HepG2 (cell line): ENCODE measurements around the gene BCL2L13. TPM values are rescaled to one million over a fixed set of nuclear protein-coding genes. Genes with fewer than 3 reads are reported as not detected.

ENCODE experiments used
- CHD4 ChIP-seq: fragments of 200-600 bp; sonication (generic); IDR thresholded peaks from 2 replicates; pipeline ENCODE4 v1.7.0; 2017; ENCODE audit warnings: mild to moderate bottlenecking, low read length, borderline replicate concordance
- MATR3 ChIP-seq: sonication (generic); formaldehyde crosslinking; IDR thresholded peaks from 2 replicates; pipeline ENCODE4 v1.4.0; 2020; ENCODE audit warnings: missing genetic modification reagents
- MTF2 ChIP-seq: sonication (generic); formaldehyde crosslinking; IDR thresholded peaks from 2 replicates; pipeline ENCODE4 v1.5.0; 2020; ENCODE audit warnings: missing genetic modification reagents, borderline replicate concordance
- NPAS2 ChIP-seq: sonication (generic); formaldehyde crosslinking; IDR thresholded peaks from 2 replicates; pipeline ENCODE4 v1.8.0; 2022; ENCODE audit warnings: mild to moderate bottlenecking, missing genetic modification reagents, borderline replicate concordance
- PHF8 ChIP-seq: sonication (generic); formaldehyde crosslinking; IDR thresholded peaks from 2 replicates; pipeline ENCODE4 v1.5.0; 2020; ENCODE audit warnings: missing genetic modification reagents
- SP5 ChIP-seq: IDR thresholded peaks from 2 replicates; pipeline ENCODE4 v1.6.1; 2016; ENCODE audit warnings: low read depth, borderline replicate concordance
- TBX2 ChIP-seq: sonication (generic); formaldehyde crosslinking; IDR thresholded peaks from 2 replicates; pipeline ENCODE4 v1.5.0; 2020; ENCODE audit warnings: missing genetic modification reagents, mild to moderate bottlenecking, borderline replicate concordance
- TSC22D2 ChIP-seq: sonication (generic); formaldehyde crosslinking; IDR thresholded peaks from 2 replicates; pipeline ENCODE4 v1.5.1; 2020; ENCODE audit warnings: missing genetic modification reagents, mild to moderate bottlenecking, borderline replicate concordance
- ZMYM4 ChIP-seq: sonication (generic); formaldehyde crosslinking; IDR thresholded peaks from 2 replicates; pipeline ENCODE4 v1.8.1; 2023; ENCODE audit warnings: mild to moderate bottlenecking, missing genetic modification reagents
- ZNF10 ChIP-seq: sonication (generic); formaldehyde crosslinking; IDR thresholded peaks from 2 replicates; pipeline ENCODE4 v1.4.0; 2020; ENCODE audit warnings: mild to moderate bottlenecking, low read depth, missing genetic modification reagents, borderline replicate concordance
- ZNF138 ChIP-seq: sonication (generic); formaldehyde crosslinking; IDR thresholded peaks from 2 replicates; pipeline ENCODE4 v1.5.0; 2020; ENCODE audit warnings: mild to moderate bottlenecking, low read depth, missing genetic modification reagents
- ZNF20 ChIP-seq: sonication (generic); formaldehyde crosslinking; IDR thresholded peaks from 2 replicates; pipeline ENCODE4 v1.4.0; 2020; ENCODE audit warnings: mild to moderate bottlenecking, moderate library complexity, missing genetic modification reagents
- ZNF256 ChIP-seq: sonication (generic); formaldehyde crosslinking; conservative IDR thresholded peaks from 2 replicates; pipeline ENCODE4 v1.4.0; 2020; ENCODE audit warnings: missing genetic modification reagents
- ZNF460 ChIP-seq: sonication (generic); formaldehyde crosslinking; IDR thresholded peaks from 2 replicates; pipeline ENCODE4 v1.5.1; 2020; ENCODE audit warnings: missing genetic modification reagents, mild to moderate bottlenecking, borderline replicate concordance
- ZNF546 ChIP-seq: sonication (generic); formaldehyde crosslinking; conservative IDR thresholded peaks from 2 replicates; pipeline ENCODE4 v1.8.1; 2023; ENCODE audit warnings: mild to moderate bottlenecking, missing genetic modification reagents
- ZNF614 ChIP-seq: IDR thresholded peaks from 2 replicates; pipeline ENCODE4 v1.6.1; 2018; ENCODE audit warnings: missing biosample characterization, missing genetic modification reagents, inconsistent platforms, borderline replicate concordance
- ZNF768 ChIP-seq: sonication (generic); formaldehyde crosslinking; IDR thresholded peaks from 2 replicates; pipeline ENCODE4 v1.4.0; 2020; ENCODE audit warnings: missing genetic modification reagents
- ZSCAN25 ChIP-seq: sonication (generic); formaldehyde crosslinking; IDR thresholded peaks from 2 replicates; pipeline ENCODE4 v1.8.0; 2022; ENCODE audit warnings: mild to moderate bottlenecking, missing genetic modification reagents
- ZSCAN31 ChIP-seq: sonication (generic); formaldehyde crosslinking; IDR thresholded peaks from 2 replicates; pipeline ENCODE4 v1.5.0; 2020; ENCODE audit warnings: low read depth, mild to moderate bottlenecking, missing genetic modification reagents
- polyA plus RNA-seq, 8 experiments: library from polyadenylated mRNA; depleted of rRNA in 3 of 8; stranded (reverse) in 7 of 8; unstranded in 1 of 8; fragments of >200 nt; fragmentation: Illumina TruSeq in 4 of 8; extraction: Trizol in 4 of 8; gene quantifications; 2 replicates each; pipeline versions ENCODE4 v1.2.1 to v1.2.3, GENCODE V29; 2011 to 2016; ENCODE audit warnings: low read depth in 4 of 8, missing spikeins in 1 of 8, mixed read lengths in 1 of 8; ENCODE audit not compliant: insufficient read depth in 1 of 8
- total RNA-seq, 5 experiments: library from RNA; depleted of rRNA; stranded (reverse); fragments of >200 nt; fragmentation: Illumina TruSeq; extraction: Trizol; gene quantifications; 2 replicates each; pipeline ENCODE4 v1.2.3, GENCODE V29; 2016; ENCODE audit warnings: low read depth in 1 of 5
- TF ChIP-seq, protein P1 (sequence below): sonication (generic); formaldehyde crosslinking; IDR thresholded peaks from 2 replicates; pipeline ENCODE4 v1.8.1; 2023; ENCODE audit warnings: mild to moderate bottlenecking, inconsistent platforms, moderate library complexity, missing genetic modification reagents, borderline replicate concordance
- TF ChIP-seq, protein P2 (sequence below): sonication (generic); formaldehyde crosslinking; IDR thresholded peaks from 2 replicates; pipeline ENCODE4 v1.4.0; 2020; ENCODE audit warnings: mild to moderate bottlenecking, missing genetic modification reagents
- TF ChIP-seq, protein P3 (sequence below): IDR thresholded peaks from 2 replicates; pipeline ENCODE4 v1.6.1; 2016; ENCODE audit warnings: missing compliant biosample characterization, missing genetic modification reagents, borderline replicate concordance
- TF ChIP-seq, protein P4 (sequence below): sonication (generic); formaldehyde crosslinking; IDR thresholded peaks from 2 replicates; pipeline ENCODE4 v1.8.0; 2022; ENCODE audit warnings: mild to moderate bottlenecking, missing genetic modification reagents, moderate library complexity
- TF ChIP-seq, protein P5 (sequence below): IDR thresholded peaks from 2 replicates; pipeline ENCODE4 v1.6.1; 2018; ENCODE audit warnings: missing genetic modification reagents

The BCL2L13 gene
- total and polyA plus RNA-seq, 2 of the 13 experiments (the other 11 are each of a cell fraction or from before 2014, with no cell fraction given), result 13.5 to 14.6 TPM

DNA sequence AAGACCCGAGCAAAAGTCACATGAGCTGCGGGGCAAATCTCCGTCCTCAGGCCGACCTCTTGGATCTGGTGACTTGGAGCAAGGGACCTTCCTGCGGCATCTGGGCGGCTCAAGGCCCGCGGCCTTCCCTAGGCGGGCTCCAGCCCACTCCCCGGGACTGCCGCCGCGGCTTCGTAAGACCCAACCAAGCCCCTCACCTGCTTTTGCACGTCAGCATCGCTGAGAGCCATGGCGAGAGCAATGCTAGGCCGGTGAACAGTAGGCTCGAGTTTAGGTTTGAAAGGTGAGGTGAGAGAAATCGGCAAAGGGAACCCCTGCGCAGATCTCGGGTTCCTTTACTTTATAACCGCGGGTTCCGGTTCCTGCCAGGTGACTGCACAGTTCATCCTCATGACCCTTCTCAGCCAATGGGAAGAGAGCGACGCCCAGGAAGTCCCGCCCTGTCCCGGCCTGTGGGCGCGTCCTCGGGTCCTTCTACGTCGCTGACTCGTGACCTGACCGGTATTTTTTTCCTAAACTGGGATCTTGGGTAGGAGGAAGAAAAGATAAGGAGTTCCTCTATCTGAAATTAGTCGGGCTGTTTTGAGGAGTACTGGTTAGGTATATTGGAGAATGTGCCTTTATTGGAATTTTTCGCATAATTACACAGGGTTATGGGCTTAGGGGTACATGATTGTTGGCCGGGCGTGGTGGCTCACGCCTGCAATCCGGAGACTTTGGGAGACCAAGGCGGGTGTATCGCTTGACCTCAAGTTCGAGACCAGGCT lies 10.0 kb upstream of the BCL2L13 start, which contains the start of gene ATP6V1E1 (continued):
- TF ChIP-seq PHF8 (CRISPR knock-in tag), result peak; percentile 97
- TF ChIP-seq, protein P1, sequence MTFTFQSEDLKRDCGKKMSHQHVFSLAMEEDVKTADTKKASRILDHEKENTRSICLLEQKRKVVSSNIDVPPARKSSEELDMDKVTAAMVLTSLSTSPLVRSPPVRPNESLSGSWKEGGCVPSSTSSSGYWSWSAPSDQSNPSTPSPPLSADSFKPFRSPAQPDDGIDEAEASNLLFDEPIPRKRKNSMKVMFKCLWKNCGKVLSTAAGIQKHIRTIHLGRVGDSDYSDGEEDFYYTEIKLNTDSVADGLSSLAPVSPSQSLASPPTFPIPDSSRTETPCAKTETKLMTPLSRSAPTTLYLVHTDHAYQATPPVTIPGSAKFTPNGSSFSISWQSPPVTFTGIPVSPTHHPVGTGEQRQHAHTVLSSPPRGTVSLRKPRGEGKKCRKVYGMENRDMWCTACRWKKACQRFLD (CRISPR knock-in tag), result peak; percentile 69; the same call in 1 of the 2 replicates
- TF ChIP-seq TSC22D2 (CRISPR knock-in tag), result no peak
- TF ChIP-seq, protein P2, sequence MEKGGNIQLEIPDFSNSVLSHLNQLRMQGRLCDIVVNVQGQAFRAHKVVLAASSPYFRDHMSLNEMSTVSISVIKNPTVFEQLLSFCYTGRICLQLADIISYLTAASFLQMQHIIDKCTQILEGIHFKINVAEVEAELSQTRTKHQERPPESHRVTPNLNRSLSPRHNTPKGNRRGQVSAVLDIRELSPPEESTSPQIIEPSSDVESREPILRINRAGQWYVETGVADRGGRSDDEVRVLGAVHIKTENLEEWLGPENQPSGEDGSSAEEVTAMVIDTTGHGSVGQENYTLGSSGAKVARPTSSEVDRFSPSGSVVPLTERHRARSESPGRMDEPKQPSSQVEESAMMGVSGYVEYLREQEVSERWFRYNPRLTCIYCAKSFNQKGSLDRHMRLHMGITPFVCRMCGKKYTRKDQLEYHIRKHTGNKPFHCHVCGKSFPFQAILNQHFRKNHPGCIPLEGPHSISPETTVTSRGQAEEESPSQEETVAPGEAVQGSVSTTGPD (CRISPR knock-in tag), result no peak
- TF ChIP-seq ZNF256 (CRISPR knock-in tag), result 0 out of 2 replicates have a peak, but pooled peaks have one; percentile 64
- TF ChIP-seq ZNF138 (CRISPR knock-in tag), result no peak
- TF ChIP-seq MATR3 (CRISPR knock-in tag), result no peak
- TF ChIP-seq, protein P3, sequence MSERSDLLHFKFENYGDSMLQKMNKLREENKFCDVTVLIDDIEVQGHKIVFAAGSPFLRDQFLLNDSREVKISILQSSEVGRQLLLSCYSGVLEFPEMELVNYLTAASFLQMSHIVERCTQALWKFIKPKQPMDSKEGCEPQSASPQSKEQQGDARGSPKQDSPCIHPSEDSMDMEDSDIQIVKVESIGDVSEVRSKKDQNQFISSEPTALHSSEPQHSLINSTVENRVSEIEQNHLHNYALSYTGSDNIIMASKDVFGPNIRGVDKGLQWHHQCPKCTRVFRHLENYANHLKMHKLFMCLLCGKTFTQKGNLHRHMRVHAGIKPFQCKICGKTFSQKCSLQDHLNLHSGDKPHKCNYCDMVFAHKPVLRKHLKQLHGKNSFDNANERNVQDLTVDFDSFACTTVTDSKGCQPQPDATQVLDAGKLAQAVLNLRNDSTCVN, result peak; percentile 17; the same call in 1 of the 2 replicates
- TF ChIP-seq, protein P4, sequence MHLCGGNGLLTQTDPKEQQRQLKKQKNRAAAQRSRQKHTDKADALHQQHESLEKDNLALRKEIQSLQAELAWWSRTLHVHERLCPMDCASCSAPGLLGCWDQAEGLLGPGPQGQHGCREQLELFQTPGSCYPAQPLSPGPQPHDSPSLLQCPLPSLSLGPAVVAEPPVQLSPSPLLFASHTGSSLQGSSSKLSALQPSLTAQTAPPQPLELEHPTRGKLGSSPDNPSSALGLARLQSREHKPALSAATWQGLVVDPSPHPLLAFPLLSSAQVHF (CRISPR knock-in tag), result no peak
- TF ChIP-seq, protein P5, sequence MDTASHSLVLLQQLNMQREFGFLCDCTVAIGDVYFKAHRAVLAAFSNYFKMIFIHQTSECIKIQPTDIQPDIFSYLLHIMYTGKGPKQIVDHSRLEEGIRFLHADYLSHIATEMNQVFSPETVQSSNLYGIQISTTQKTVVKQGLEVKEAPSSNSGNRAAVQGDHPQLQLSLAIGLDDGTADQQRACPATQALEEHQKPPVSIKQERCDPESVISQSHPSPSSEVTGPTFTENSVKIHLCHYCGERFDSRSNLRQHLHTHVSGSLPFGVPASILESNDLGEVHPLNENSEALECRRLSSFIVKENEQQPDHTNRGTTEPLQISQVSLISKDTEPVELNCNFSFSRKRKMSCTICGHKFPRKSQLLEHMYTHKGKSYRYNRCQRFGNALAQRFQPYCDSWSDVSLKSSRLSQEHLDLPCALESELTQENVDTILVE (CRISPR knock-in tag), result no peak
- no peak for TF ChIP-seq SP5 (CRISPR knock-in tag)
- TF ChIP-seq ZNF546 (CRISPR knock-in tag), result peak; percentile 23; the same call in 1 of the 2 replicates
- TF ChIP-seq ZMYM4 (CRISPR knock-in tag), result peak; percentile 26; the same call in 1 of the 2 replicates
- TF ChIP-seq ZNF460 (CRISPR knock-in tag), result 0 out of 2 replicates have a peak, but pooled peaks have one; percentile 40
- no peak for TF ChIP-seq CHD4
- TF ChIP-seq ZSCAN25, result no peak
- no peak for TF ChIP-seq NPAS2 (CRISPR knock-in tag)
- no peak for TF ChIP-seq ZNF10 (CRISPR knock-in tag)
- 0 out of 2 replicates have a peak, but pooled peaks have one; percentile 16 for TF ChIP-seq ZNF614 (CRISPR knock-in tag)
- 0 out of 2 replicates have a peak, but pooled peaks have one; percentile 44 for TF ChIP-seq ZSCAN31 (CRISPR knock-in tag)
- peak; percentile 47; the same call in 1 of the 2 replicates for TF ChIP-seq ZNF768
- TF ChIP-seq ZNF20, result peak; percentile 57; the same call in 1 of the 2 replicates
- no peak for TF ChIP-seq MTF2 (CRISPR knock-in tag)
- TF ChIP-seq TBX2 (CRISPR knock-in tag), result peak; percentile 57
